ENCODE data around the gene ZMIZ1. TPM values are rescaled to one million over a fixed set of nuclear protein-coding genes. Genes with fewer than 3 reads are reported as not detected.

Gene ZMIZ1
- total RNA-seq, 1 donor from 2014 or later = 6.3 TPM

GRCh38 chr10:79359816-79360498 is 291.2 kb downstream of the ZMIZ1 start:
- Histone ChIP-seq H3K27me3 (ENCODE audit: control insufficient read depth, insufficient read depth, low read length) (no peaks in the 10 kb centered on the region), H3K4me3 (ENCODE audit: low read depth, low read length) (no peak overlapping the region), H3K36me3 (ENCODE audit: control insufficient read depth, insufficient read depth, low read length) (peaks cover under 1% of the 10 kb centered on the region)
- no peak for FAIRE-seq
- no peak for TF ChIP-seq CTCF (IDR thresholded peaks at IDR 0.05; ENCODE audit: insufficient read depth, low read length, severe bottlenecking)
- no peak for DNase-seq (ENCODE audit: low read depth)

- no peak overlapping the region for H3K4me3 ChIP-seq (ENCODE audit: low read depth, low read length)
- FAIRE-seq (no peak), DNase-seq (ENCODE audit: low read depth) (no peak)
- peaks cover 2% of the 10 kb centered on the region for H3K27me3 ChIP-seq (ENCODE audit: control insufficient read depth, insufficient read depth, low read length)
- H3K36me3 ChIP-seq (ENCODE audit: control insufficient read depth, insufficient read depth, low read length) = no peaks in the 10 kb centered on the region
- TF ChIP-seq CTCF (IDR thresholded peaks at IDR 0.05; ENCODE audit: insufficient read depth, low read length, severe bottlenecking) = no peak
These were observed 292.0 kb downstream of the ZMIZ1 start for GRCh38 chr10:79360499-79361342.

GRCh38 chr10:79361726-79362397 is 293.1 kb downstream of the ZMIZ1 start:
- Histone ChIP-seq H3K36me3 (ENCODE audit: control insufficient read depth, insufficient read depth, low read length) (no peaks in the 10 kb centered on the region), H3K27me3 (ENCODE audit: control insufficient read depth, insufficient read depth, low read length) (peaks cover 2% of the 10 kb centered on the region), H3K4me3 (ENCODE audit: low read depth, low read length) (no peak overlapping the region)
- no peak for TF ChIP-seq CTCF (IDR thresholded peaks at IDR 0.05; ENCODE audit: insufficient read depth, low read length, severe bottlenecking)
- no peak for FAIRE-seq
- no peak for DNase-seq (ENCODE audit: low read depth)

Measured in bronchial epithelial cell (primary cell).